Endothelial cell of umbilical vein (primary cell): ENCODE results near the gene STK32C. TPM values are rescaled to one million over a fixed set of nuclear protein-coding genes. Genes with fewer than 3 reads are reported as not detected.

Experiments used
- BruUV-seq: library from RNA; stranded (reverse); fragments of 400-500 nt; replicated peaks from 2 replicates; lab custom pipeline; 2021; lab: Mats Ljungman, UMichigan
- CTCF ChIA-PET: fragments of 300-600, 350-600 bp; sonication (Branson Sonifier 250); formaldehyde crosslinking; loops from one replicate; lab custom pipeline; 2021; ENCODE audit warnings: antibody characterized with exemption, inconsistent platforms; lab: Charles Lee
- POLR2A ChIA-PET: fragments of 300-600, 350-600 bp; sonication (Branson Sonifier 250); formaldehyde crosslinking; loops from one replicate; lab custom pipeline; 2021; ENCODE audit warnings: antibody characterized with exemption, inconsistent platforms; lab: Charles Lee
- DNase-seq: peaks from one replicate; pipeline ENCODE4 v3.0.0-alpha.2; 2011; ENCODE audit warnings: low read depth, low spot score
- FAIRE-seq: peaks from 2 replicates; lab custom pipeline; 2011; peaks lifted over from hg19 to GRCh38; lab: Jason Lieb, UNC
- H2AFZ ChIP-seq: 2 replicates; pipeline ENCODE4 v1.6.0; 2012; ENCODE audit warnings: low read depth, low read length, control low read depth, inconsistent platforms
- H3K27ac ChIP-seq: 2 replicates; pipeline ENCODE4 v1.5.1; 2011; ENCODE audit warnings: low read depth, mild to moderate bottlenecking, control low read depth, low read length, moderate library complexity; ENCODE audit not compliant: insufficient read depth
- H3K27me3 ChIP-seq, 2 experiments: 2 replicates each; pipeline versions ENCODE4 v1.6.0 to v1.6.1; 2011; ENCODE audit warnings: low read length in 2 of 2, mixed read lengths in 1 of 2; ENCODE audit not compliant: control insufficient read depth in 2 of 2, insufficient read depth in 2 of 2
- H3K36me3 ChIP-seq, 2 experiments: 2 replicates in 1 of 2; 3 replicates in 1 of 2; pipeline ENCODE4 v1.5.1; 2011; ENCODE audit warnings: low read length in 2 of 2, mild to moderate bottlenecking in 1 of 2, moderate library complexity in 1 of 2; ENCODE audit not compliant: control insufficient read depth in 2 of 2, insufficient read depth in 2 of 2; ENCODE audit errors: extremely low read depth in 1 of 2
- H3K4me1 ChIP-seq: 3 replicates; pipeline ENCODE4 v1.5.1; 2011; ENCODE audit warnings: mild to moderate bottlenecking, low read length; ENCODE audit not compliant: control insufficient read depth, insufficient read depth; ENCODE audit errors: extremely low read depth
- H3K4me2 ChIP-seq: 2 replicates; pipeline ENCODE4 v1.6.1; 2011; ENCODE audit warnings: low read length, control low read depth, mixed read lengths; ENCODE audit not compliant: insufficient read depth
- H3K4me3 ChIP-seq, 3 experiments: fragments of 200-600 bp in 1 of 3; sonication (generic), shearing (Covaris generic) in 1 of 3; replicated peaks in 1 of 3; 2 replicates each; pipeline ENCODE4 v1.5.1; 2011 to 2016; ENCODE audit warnings: control low read depth in 3 of 3, low read length in 3 of 3, mild to moderate bottlenecking in 2 of 3, inconsistent platforms in 1 of 3, low read depth in 1 of 3, moderate library complexity in 1 of 3; ENCODE audit not compliant: insufficient read depth in 1 of 3
- H3K79me2 ChIP-seq: 2 replicates; pipeline ENCODE4 v1.6.0; 2012; ENCODE audit warnings: low read length, inconsistent platforms; ENCODE audit not compliant: control insufficient read depth, insufficient read depth
- H3K9ac ChIP-seq: replicated peaks from 2 replicates; pipeline ENCODE3; 2011; ENCODE audit warnings: low read length, control low read depth; ENCODE audit not compliant: insufficient read depth; ENCODE audit errors: extremely low read depth
- H3K9me1 ChIP-seq: replicated peaks from 3 replicates; pipeline ENCODE4 v1.6.0; 2011; ENCODE audit warnings: mild to moderate bottlenecking, low read length; ENCODE audit not compliant: control insufficient read depth, insufficient read depth; ENCODE audit errors: extremely low read depth
- H3K9me3 ChIP-seq: replicated peaks from 2 replicates; pipeline ENCODE4 v1.5.1; 2012; ENCODE audit warnings: low read length, inconsistent platforms; ENCODE audit not compliant: control insufficient read depth, insufficient read depth
- H4K20me1 ChIP-seq: replicated peaks from 2 replicates; pipeline ENCODE3; 2011; ENCODE audit warnings: mild to moderate bottlenecking, low read length; ENCODE audit not compliant: control insufficient read depth, insufficient read depth; ENCODE audit errors: extremely low read depth
- EZH2 ChIP-seq: IDR thresholded peaks from 2 replicates; pipeline ENCODE4 v1.6.1; 2012; ENCODE audit warnings: borderline replicate concordance, low read depth, mild to moderate bottlenecking, moderate library complexity, low read length, inconsistent platforms; ENCODE audit not compliant: severe bottlenecking
- FOS ChIP-seq: IDR thresholded peaks from 2 replicates; pipeline ENCODE4 v1.6.1; 2011; ENCODE audit warnings: mild to moderate bottlenecking, low read length, moderate library complexity, borderline replicate concordance; ENCODE audit not compliant: insufficient read depth
- GATA2 ChIP-seq: IDR thresholded peaks from 2 replicates; pipeline ENCODE4 v1.7.0; 2011; ENCODE audit warnings: low read depth, mild to moderate bottlenecking, moderate library complexity, mixed read lengths, low read length; ENCODE audit not compliant: insufficient read length, insufficient read depth
- JUN ChIP-seq: IDR thresholded peaks from 2 replicates; pipeline ENCODE4 v1.6.1; 2011; ENCODE audit warnings: borderline replicate concordance, low read depth; ENCODE audit not compliant: insufficient read length, insufficient read depth
- MYC ChIP-seq: IDR thresholded peaks from one replicate; pipeline ENCODE4 v1.6.1; 2011; ENCODE audit warnings: mild to moderate bottlenecking, low read depth, low read length
- POLR2A ChIP-seq: IDR thresholded peaks from 2 replicates; pipeline ENCODE4 v1.6.1; 2012; ENCODE audit warnings: low read depth, mild to moderate bottlenecking, control low read depth, low read length
- POLR2AphosphoS5 ChIP-seq: IDR thresholded peaks from 2 replicates; pipeline ENCODE4 v1.6.1; 2012; ENCODE audit warnings: low read depth, mild to moderate bottlenecking, control low read depth, low read length, moderate library complexity; ENCODE audit not compliant: insufficient read depth
- dilution Hi-C: fragments of 300-500 bp; cut with MboI; formaldehyde crosslinking; loops from one replicate; pipeline ENCODE4 v1.15.0; 2019; ENCODE audit warnings: low sequenced_read_pairs; ENCODE audit not compliant: extremely low pct_ligation_motif_present
- intact Hi-C: fragments of 100-400 bp; cut with micrococcal nuclease; formaldehyde crosslinking; loops from one replicate; pipeline ENCODE4 v1.10.0; 2022
- polyA plus RNA-seq, 4 experiments: library from polyadenylated mRNA; depleted of rRNA in 3 of 4; stranded (reverse) in 3 of 4; unstranded in 1 of 4; fragments of >200 nt; gene quantifications; 2 replicates each; pipeline versions ENCODE4 v1.2.1 to v1.2.3, GENCODE V29; 2011 to 2012; ENCODE audit warnings: missing spikeins in 1 of 4
- total RNA-seq: library from RNA; stranded (reverse); gene quantifications from 2 replicates; pipeline ENCODE4 v1.2.3, GENCODE V29; 2021
- TF ChIP-seq, protein P1 (sequence below), 2 donors: IDR thresholded peaks; 1 replicate in 1 of 2; 2 replicates in 1 of 2; pipeline ENCODE4 v1.5.1; 2011; ENCODE audit warnings: low read length in 2 of 2, mild to moderate bottlenecking in 2 of 2, moderate library complexity in 2 of 2, control low read depth in 1 of 2, inconsistent platforms in 1 of 2, low read depth in 1 of 2; ENCODE audit not compliant: insufficient read depth in 1 of 2; ENCODE audit errors: extremely low read depth in 1 of 2
- TF ChIP-seq, protein P2 (sequence below): IDR thresholded peaks from 2 replicates; pipeline ENCODE4 v1.6.1; 2011; ENCODE audit not compliant: insufficient read depth, insufficient read length

The STK32C gene
- total and polyA plus RNA-seq, 2 donors (not counting 3 experiments of a cell fraction or from before 2014, with no cell fraction given), result 5.4 to 14.1 TPM

DNA sequence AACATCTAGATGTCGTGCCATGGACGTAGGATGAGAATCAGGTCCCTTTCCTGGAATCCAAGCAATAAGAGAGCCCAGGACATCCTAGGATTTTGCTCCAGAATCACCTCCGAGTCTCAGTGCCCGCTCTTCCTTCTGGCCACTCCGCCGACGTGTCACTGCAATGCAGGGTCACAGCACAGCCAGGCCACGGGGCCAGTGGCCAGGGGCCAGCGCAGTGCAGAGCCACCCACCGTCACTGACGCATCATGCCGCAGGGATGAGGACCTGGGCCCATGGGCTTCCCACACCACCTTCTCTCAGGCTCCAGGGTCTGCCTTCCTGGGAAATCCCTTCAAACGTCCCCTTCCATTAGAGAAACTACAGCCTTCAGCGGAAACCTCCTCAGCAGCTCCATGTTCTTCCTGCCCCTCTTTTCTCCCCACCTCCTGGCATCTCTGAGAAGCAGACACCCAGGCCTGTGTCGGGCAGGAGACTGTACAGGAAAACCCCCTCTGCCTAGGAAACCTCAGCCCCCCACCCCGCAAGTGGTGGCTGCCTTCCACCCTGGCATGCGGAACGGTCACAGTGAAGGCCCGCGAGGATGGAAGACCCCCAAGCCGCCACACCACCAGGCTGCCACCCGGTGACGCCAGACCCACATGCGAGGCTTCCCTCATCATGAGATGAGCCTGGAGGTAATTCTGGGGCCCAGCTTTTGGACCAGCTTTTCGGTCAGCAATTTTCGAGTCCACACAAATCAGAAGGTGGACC lies 32.1 kb downstream of the STK32C start:
- TF ChIP-seq JUN (no peak), POLR2AphosphoS5 (no peak), POLR2A (no peak), EZH2 (no peak), FOS (no peak), GATA2 (no peak), MYC (no peak)
- TF ChIP-seq, protein P1, sequence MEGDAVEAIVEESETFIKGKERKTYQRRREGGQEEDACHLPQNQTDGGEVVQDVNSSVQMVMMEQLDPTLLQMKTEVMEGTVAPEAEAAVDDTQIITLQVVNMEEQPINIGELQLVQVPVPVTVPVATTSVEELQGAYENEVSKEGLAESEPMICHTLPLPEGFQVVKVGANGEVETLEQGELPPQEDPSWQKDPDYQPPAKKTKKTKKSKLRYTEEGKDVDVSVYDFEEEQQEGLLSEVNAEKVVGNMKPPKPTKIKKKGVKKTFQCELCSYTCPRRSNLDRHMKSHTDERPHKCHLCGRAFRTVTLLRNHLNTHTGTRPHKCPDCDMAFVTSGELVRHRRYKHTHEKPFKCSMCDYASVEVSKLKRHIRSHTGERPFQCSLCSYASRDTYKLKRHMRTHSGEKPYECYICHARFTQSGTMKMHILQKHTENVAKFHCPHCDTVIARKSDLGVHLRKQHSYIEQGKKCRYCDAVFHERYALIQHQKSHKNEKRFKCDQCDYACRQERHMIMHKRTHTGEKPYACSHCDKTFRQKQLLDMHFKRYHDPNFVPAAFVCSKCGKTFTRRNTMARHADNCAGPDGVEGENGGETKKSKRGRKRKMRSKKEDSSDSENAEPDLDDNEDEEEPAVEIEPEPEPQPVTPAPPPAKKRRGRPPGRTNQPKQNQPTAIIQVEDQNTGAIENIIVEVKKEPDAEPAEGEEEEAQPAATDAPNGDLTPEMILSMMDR (IDR thresholded peaks at IDR 0.05; ENCODE audit: extremely low read depth in 1 of 2, insufficient read depth in 1 of 2, low read depth in 1 of 2, low read length in 2 of 2), result no peak
- TF ChIP-seq, protein P2, sequence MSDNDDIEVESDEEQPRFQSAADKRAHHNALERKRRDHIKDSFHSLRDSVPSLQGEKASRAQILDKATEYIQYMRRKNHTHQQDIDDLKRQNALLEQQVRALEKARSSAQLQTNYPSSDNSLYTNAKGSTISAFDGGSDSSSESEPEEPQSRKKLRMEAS, result no peak
- dilution Hi-C loops, result no loop called here
- DNase-seq (no peak), FAIRE-seq (no peak)
- ChIA-PET CTCF (interaction anchor here (1.3 kb wide), 1 partner anchor 14 kb away, joined by 4 read pairs; no protein-coding TSS in a partner anchor), POLR2A (no interaction called here)
- no peak overlapping the region for H3K4me3 ChIP-seq
- H3K27me3 ChIP-seq, result no peaks in the 10 kb centered on the region
- no peaks in the 10 kb centered on the region for H3K4me1 ChIP-seq
- no peaks in the 10 kb centered on the region for H3K36me3 ChIP-seq
- no peaks in the 10 kb centered on the region for H3K79me2 ChIP-seq
- intact Hi-C loops, result no loop called here
- no TSS peak for BruUV-seq
- no peak overlapping the region for H3K4me2 ChIP-seq
- H2AFZ ChIP-seq, result no peak overlapping the region
- H3K27ac ChIP-seq, result no peak overlapping the region
- H3K9ac ChIP-seq, result no peak overlapping the region
- H4K20me1 ChIP-seq, result no peaks in the 10 kb centered on the region
- H3K9me3 ChIP-seq, result no peaks in the 10 kb centered on the region
- H3K9me1 ChIP-seq, result no peaks in the 10 kb centered on the region
